Type B pancreatic cell (in vitro differentiated cells): ENCODE results near the gene TMCO2. TPM values are rescaled to one million over a fixed set of nuclear protein-coding genes. Genes with fewer than 3 reads are reported as not detected.

Experiments
- DNase-seq: peaks from one replicate; pipeline ENCODE4 v3.0.0; 2021; ENCODE audit warnings: mixed read lengths; ENCODE audit not compliant: unreplicated experiment; ENCODE audit errors: extremely low spot score
- H3K27ac Mint-ChIP-seq: 2 replicates; pipeline ENCODE4 v1.8.0; 2021; ENCODE audit warnings: mild to moderate bottlenecking, mixed read lengths
- H3K27me3 Mint-ChIP-seq: 2 replicates; pipeline ENCODE4 v1.8.0; 2021; ENCODE audit warnings: mixed read lengths
- H3K36me3 Mint-ChIP-seq: 2 replicates; pipeline ENCODE4 v1.8.0; 2021; ENCODE audit warnings: mixed read lengths
- H3K4me1 Mint-ChIP-seq: one replicate; pipeline ENCODE4 v1.8.0; 2021; ENCODE audit warnings: mixed read lengths; ENCODE audit not compliant: unreplicated experiment
- H3K4me3 Mint-ChIP-seq: 2 replicates; pipeline ENCODE4 v1.8.0; 2021; ENCODE audit warnings: mild to moderate bottlenecking, mixed read lengths
- H3K9me3 Mint-ChIP-seq: 2 replicates; pipeline ENCODE4 v1.8.0; 2021; ENCODE audit warnings: mixed read lengths
- total RNA-seq: library from RNA; stranded (reverse); gene quantifications from 2 replicates; pipeline ENCODE4 v1.2.1, GENCODE V29; 2021; ENCODE audit warnings: low replicate concordance
- TF ChIP-seq, protein P1 (sequence below): fragments of 200-600 bp; sonication (generic); conservative IDR thresholded peaks from 2 replicates; pipeline ENCODE4 v1.5.0; 2021; ENCODE audit warnings: antibody characterized with exemption, mild to moderate bottlenecking

Gene TMCO2
- total RNA-seq, 1 donor from 2014 or later: not detected

DNA sequence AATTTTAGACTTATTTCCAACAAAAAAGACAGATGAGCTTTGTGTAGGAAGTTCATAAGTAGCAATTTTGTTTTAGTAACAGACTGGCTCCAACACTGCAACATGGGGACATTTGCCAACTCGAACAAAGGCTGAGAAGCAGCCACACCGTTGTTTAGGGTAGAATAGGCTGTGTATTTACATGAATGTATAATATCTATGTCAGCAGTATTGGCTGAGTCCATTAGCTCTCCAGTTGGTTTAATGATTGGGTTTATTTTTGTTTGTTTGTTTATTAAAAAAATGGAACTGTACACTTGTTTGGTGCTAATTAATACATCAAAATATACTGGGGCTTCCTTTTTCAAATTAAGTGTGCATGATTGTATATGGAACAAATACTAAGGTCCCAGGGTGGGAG, 7.3 kb upstream of the TMCO2 start:
- Mint-ChIP-seq H3K9me3 (no peaks in the 10 kb centered on the region), H3K27ac (no peak overlapping the region), H3K4me3 (no peak overlapping the region), H3K4me1 (peaks cover 4% of the 10 kb centered on the region), H3K36me3 (peaks cover 29% of the 10 kb centered on the region), H3K27me3 (no peaks in the 10 kb centered on the region)
- DNase-seq: no peak
- TF ChIP-seq, protein P1, sequence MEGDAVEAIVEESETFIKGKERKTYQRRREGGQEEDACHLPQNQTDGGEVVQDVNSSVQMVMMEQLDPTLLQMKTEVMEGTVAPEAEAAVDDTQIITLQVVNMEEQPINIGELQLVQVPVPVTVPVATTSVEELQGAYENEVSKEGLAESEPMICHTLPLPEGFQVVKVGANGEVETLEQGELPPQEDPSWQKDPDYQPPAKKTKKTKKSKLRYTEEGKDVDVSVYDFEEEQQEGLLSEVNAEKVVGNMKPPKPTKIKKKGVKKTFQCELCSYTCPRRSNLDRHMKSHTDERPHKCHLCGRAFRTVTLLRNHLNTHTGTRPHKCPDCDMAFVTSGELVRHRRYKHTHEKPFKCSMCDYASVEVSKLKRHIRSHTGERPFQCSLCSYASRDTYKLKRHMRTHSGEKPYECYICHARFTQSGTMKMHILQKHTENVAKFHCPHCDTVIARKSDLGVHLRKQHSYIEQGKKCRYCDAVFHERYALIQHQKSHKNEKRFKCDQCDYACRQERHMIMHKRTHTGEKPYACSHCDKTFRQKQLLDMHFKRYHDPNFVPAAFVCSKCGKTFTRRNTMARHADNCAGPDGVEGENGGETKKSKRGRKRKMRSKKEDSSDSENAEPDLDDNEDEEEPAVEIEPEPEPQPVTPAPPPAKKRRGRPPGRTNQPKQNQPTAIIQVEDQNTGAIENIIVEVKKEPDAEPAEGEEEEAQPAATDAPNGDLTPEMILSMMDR: no peak

DNA sequence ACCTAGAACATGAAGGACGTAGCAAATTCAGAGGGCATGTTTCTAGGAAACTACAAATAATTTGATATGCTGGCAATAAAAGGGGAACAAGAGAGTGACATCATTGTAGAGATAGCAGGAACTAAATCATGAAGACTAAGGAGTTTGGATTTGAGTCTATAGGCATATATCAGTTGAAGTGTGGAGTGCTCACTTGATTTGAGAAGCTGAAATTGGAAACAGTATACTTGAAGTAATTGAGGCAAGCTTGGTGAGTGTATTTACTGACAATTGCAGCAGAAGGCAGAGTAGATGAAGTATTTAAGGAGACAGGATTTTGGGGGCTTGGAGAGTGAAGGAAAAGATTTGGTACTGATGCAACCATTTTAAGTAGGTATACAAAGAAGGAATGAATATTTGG, 6.4 kb upstream of the TMCO2 start:
- Mint-ChIP-seq H3K27ac (no peak overlapping the region), H3K4me1 (peaks cover 4% of the 10 kb centered on the region), H3K36me3 (peaks cover 24% of the 10 kb centered on the region), H3K4me3 (no peak overlapping the region), H3K27me3 (no peaks in the 10 kb centered on the region), H3K9me3 (no peaks in the 10 kb centered on the region)
- TF ChIP-seq, protein P1: no peak
- no peak for DNase-seq

DNA sequence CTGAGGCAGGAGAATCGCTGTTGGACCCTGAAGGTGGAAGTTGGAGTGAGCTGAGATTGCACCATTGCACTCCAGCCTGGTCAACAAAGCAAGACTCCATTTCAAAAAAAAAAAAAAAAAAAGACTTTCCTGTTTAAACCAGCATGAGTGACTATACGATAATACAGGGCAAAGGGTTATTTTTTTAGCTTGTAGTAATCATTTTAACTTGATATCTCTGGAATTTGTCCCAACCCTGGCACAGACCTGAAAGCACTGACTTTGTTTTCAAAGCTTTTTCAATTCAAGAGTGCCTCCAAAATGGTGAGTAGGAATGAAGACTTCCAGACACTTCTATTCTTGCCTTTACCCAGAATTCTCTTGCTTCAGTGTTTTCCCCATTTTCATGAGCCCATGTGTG, 4.4 kb upstream of the TMCO2 start:
- H3K27me3 Mint-ChIP-seq: no peaks in the 10 kb centered on the region
- no peak overlapping the region for H3K27ac Mint-ChIP-seq
- no peak overlapping the region for H3K4me3 Mint-ChIP-seq
- TF ChIP-seq, protein P1: no peak
- no peaks in the 10 kb centered on the region for H3K9me3 Mint-ChIP-seq
- H3K36me3 Mint-ChIP-seq: peaks cover 9% of the 10 kb centered on the region
- DNase-seq: no peak
- peaks cover 4% of the 10 kb centered on the region for H3K4me1 Mint-ChIP-seq

DNA sequence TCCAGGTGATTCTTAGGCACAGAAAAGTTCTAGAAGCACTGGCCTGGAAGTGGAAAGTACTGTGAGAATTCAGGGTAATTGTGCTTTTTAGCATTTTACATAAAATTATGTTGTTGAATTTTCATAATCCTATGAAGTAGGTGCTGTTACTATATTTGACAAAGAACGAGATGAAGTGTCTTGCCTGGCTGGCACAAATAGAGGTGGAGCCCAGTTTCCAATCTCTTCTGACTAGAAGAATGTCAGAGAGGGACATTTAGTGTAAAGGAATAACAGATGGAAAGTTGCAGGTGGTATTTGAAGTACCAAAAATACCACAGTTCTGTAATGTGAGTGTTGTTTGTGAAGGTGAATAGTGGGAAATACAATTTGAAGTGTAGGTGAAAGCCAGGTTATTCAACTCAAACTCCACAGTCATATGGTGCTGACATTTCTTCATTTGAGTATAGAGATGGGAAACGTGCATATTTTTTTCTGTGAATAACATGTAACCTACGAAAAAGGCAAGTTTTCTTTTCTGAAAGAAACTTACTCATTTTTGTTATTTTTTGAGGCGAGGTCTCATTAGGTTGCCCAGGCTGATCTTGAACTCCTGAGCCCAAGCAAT, 3.5 kb upstream of the TMCO2 start:
- TF ChIP-seq, protein P1: no peak
- Mint-ChIP-seq H3K36me3 (peaks cover 5% of the 10 kb centered on the region), H3K27me3 (no peaks in the 10 kb centered on the region), H3K4me1 (peaks cover 4% of the 10 kb centered on the region), H3K9me3 (no peaks in the 10 kb centered on the region), H3K27ac (no peak overlapping the region), H3K4me3 (no peak overlapping the region)
- no peak for DNase-seq

DNA sequence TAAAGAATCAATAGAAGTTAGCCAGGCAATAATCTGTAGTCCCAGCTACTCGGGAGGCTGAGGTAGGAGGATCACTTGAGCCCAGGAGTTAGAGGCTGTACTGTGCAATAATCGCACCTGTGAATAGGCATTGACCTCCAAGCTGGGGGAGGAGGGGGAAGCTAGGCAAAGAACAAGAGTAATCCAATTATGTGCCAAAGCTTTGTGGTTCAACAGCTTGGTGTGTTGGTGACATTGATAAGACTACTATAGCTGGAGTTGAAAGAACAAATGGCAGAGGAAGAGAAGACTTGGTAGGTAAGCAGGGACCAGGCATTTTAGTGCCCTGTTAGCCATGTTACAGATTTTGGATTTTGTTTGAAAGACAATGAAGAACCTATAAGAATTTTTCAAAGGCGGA, 2.1 kb upstream of the TMCO2 start:
- DNase-seq: no peak
- Mint-ChIP-seq H3K36me3 (no peaks in the 10 kb centered on the region), H3K27ac (no peak overlapping the region), H3K27me3 (no peaks in the 10 kb centered on the region), H3K9me3 (no peaks in the 10 kb centered on the region), H3K4me1 (peaks cover 4% of the 10 kb centered on the region), H3K4me3 (no peak overlapping the region)
- TF ChIP-seq, protein P1: no peak

DNA sequence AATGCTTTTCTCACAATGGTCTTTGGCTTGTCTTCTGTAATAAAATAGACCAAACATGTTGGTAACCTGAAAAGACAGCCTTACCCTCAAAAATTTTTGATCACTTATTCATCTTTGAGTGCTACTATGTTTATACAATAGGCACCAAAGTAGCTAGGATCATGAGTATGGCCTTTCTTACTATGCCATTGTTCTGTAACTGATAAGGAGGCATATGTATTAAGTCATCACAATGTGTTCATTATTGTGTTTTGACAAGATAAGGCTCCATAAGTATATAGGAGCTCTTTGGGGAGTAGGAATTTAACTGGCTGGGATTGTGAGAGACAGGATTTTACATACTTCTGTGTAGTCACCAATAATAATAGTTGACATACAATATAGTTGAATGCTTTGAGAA, 675 bp downstream of the TMCO2 start:
- Mint-ChIP-seq H3K4me1 (peaks cover 4% of the 10 kb centered on the region), H3K36me3 (no peaks in the 10 kb centered on the region), H3K4me3 (no peak overlapping the region), H3K27me3 (no peaks in the 10 kb centered on the region), H3K9me3 (no peaks in the 10 kb centered on the region), H3K27ac (no peak overlapping the region)
- DNase-seq: no peak
- TF ChIP-seq, protein P1: no peak
